Left ventricle myocardium superior (tissue), 1 donor: ENCODE measurements around the gene CLMP. TPM values are rescaled to one million over a fixed set of nuclear protein-coding genes. Genes with fewer than 3 reads are reported as not detected.
A peak's percentile ranks its signal among the peaks of the same experiment; 100 is the strongest.

ENCODE experiments used
- ATAC-seq: fragments of 200-7000 bp; cut with Tn5 transposase; one replicate; pipeline ENCODE4 v1.9.1; 2020; ENCODE audit warnings: mild to moderate bottlenecking, moderate library complexity
- DNase-seq: peaks from one replicate; pipeline ENCODE4 v3.0.0-alpha.2; 2020
- intact Hi-C: fragments of 100-400 bp; cut with micrococcal nuclease; formaldehyde crosslinking; loops from one replicate; pipeline ENCODE4 v1.11.0; 2022
- long read RNA-seq: library from polyadenylated mRNA; unstranded; transcript quantifications from one replicate; pipeline ENCODE4 v2.0.0, GENCODE V29; 2021
- total RNA-seq: library from RNA; stranded (reverse); fragmentation: NEBNext Ultra II Directional; extraction: Animal tissue kit (Norgen Biotek cat#: 25700); gene quantifications from one replicate; pipeline ENCODE4 v1.2.1, GENCODE V29; 2021
- donor health status: DM: no; HTN: yes; CAD: no; lungs with severe emphysema.

Gene CLMP, protein sequence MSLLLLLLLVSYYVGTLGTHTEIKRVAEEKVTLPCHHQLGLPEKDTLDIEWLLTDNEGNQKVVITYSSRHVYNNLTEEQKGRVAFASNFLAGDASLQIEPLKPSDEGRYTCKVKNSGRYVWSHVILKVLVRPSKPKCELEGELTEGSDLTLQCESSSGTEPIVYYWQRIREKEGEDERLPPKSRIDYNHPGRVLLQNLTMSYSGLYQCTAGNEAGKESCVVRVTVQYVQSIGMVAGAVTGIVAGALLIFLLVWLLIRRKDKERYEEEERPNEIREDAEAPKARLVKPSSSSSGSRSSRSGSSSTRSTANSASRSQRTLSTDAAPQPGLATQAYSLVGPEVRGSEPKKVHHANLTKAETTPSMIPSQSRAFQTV
- total RNA-seq, result 4.9 TPM
- long read RNA-seq, full-length matches to known transcripts, result 2 of 4 reads
- long read RNA-seq, partial matches to known transcripts, result 1 of 4 reads
- long read RNA-seq, other reads (novel, unspliced or antisense), result 1 of 4 reads

DNA sequence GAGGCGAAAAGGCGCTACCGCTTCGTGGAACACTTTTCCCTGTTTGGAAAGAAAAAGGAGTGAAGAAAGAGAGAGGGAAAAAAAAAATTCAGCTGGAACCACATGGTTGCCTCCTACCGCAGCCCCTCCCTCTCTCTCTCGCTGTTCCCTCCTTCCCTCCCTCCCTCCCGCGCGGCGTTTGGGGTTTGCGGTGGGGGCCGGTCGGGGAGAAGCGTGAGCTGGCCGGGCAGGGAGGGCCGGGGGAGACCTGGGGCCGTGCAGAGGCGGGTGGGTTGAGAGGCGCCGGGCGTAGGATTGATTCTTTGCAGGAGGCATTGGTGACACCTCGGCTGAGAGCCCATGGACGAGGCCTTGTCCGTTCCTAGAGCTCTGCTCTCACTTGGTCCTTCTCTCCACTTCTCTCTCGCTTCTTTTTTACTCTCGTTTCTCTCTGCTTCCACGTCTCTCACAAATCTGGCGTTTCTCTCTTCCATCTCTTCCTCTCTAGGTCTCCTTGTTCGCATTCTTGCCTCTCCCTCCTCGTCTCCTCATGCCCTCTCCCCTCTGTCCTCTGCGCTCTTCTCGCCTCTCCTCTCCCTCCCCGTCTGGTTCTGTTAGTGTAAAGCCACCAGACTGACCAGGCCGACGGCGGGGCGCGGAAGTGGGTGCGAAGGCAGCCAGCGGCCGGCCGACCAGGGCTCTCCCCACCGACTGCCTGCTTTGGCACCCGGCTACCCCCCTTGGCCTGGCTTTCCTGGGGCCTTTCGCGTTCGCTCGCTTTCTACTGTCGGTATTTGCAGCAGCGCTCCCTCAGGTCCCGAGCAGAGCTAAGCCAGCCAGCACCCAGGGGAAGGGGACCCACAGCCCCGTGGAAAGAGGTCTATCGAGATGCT lies at the start of gene CLMP:
Gene CLMP (minus strand): TSS at position 61 of the 872 bp plus-strand sequence. CDS start 308 bp downstream, outside the sequence.
- intact Hi-C loops, result no loop called here
- DNase-seq (peak; percentile 66), ATAC-seq (peak; percentile 78)

DNA sequence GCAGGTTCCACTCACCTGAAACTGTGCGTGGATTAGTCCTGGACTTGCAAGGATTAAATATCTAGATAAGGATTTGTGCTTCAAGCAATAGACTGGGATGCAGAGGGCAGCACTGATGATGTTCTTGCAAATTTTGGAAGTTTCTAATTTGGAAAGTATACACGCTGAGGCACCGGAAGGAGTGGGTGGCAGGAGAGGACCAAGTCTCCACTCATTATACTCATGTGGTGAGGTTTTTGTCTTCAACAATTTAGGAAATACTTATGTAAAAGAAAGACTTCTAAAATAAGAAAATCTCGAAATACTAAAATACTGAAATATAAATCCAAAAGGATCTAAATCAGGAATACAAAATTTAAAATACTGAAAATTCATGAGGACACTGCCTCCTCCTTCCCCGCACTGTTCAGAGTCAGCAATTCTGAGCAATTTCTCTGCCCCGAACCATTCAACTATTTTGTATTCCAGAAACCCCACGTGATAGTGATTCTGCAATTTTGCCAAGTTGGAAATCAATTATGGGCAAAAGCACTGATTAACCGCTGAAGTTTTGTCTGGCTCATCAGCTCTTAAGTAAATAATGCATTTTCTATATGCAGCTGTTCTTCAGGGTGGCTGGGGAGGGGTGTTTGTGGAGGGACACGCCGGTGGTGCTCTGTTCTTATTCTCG lies 47.0 kb upstream of the CLMP start:
- ATAC-seq (no peak), DNase-seq (no peak)
- intact Hi-C loops, result no loop called here

DNA sequence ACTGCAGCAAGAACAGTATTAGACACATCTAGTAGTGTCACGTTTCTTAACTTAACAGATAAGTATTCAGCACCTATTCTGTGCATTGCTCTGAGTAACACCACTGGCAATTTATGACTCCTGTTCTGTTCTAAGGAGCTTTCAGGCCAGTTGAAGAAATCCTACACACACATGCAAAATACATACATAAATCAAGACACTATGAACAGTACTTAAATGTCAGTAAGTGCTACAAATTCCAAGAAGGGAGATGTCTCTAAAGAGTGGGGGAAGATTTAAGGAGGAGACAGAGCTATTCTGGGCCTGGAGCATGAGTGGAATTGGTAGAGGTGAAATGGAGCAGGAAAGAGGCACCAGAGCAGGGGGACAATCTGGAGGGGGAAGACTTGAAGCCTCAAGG lies 46.2 kb upstream of the CLMP start:
- no peak for ATAC-seq
- intact Hi-C loops, result no loop called here
- DNase-seq, result no peak

DNA sequence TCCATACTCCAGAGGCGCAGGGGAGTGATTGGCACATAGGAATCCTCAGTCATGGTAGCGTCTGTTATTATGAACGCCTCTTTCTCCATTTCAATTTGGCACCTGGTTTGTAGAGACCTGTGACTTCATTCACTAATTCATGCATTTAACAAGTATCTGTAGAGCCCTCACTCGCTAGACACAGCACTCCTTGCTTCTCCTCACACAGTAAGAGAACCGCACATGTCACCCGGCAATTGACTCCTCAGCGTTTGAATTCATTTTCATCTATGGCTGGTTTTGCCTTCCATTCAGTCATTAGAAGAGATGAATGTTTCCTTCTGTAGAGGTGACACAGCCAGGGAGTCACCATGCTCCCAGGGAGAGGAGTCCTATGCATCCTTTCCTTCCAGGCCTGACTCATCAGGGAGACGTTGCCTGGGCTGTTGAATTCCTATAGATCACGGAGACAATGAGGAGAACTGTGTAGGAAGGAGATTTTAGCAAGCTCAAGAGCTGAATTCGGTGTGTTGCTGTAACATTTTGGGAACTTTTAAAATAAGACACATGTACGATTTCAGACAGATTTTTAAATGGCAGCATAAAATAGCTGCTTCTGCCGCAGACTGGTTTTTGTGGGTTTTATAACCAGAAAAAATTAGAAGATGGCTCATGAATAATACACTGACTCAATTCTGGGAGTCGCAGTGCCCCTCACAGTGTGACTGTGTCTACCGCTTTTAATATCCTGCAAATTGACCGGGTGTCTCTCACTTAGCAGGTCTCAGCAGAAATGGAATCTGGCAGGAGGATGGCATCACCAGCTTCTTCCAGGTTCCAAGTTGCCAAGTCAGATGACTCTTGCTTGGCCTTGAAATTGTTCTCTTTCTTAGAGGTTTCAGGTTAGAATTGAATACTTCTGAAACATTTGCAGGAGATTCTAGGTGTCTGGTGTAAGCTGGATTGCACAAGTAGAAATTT lies 44.4 kb upstream of the CLMP start:
- ATAC-seq (no peak), DNase-seq (no peak)
- intact Hi-C loops, result no loop called here

DNA sequence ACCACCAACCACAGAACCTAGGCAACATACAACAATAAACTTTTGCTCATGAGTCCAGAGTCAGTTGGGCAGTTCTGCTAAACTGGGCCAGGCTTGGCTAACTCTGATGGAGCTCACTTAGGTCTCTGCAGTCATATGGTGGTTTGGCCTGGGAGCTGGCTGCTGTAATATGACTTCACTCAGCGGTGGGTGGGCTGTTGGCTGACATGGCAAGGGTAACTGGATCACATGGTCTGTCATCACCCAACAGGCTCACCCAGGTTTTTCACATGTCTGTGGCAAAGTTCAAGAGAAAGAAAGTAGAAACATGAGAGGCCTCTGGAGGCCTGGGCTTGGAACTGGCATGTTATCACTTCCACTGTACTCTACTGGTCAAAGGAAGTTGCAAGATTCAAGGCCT lies 43.2 kb upstream of the CLMP start:
- intact Hi-C loops, result no loop called here
- ATAC-seq, result peak; percentile 71
- DNase-seq, result peak; percentile 41

DNA sequence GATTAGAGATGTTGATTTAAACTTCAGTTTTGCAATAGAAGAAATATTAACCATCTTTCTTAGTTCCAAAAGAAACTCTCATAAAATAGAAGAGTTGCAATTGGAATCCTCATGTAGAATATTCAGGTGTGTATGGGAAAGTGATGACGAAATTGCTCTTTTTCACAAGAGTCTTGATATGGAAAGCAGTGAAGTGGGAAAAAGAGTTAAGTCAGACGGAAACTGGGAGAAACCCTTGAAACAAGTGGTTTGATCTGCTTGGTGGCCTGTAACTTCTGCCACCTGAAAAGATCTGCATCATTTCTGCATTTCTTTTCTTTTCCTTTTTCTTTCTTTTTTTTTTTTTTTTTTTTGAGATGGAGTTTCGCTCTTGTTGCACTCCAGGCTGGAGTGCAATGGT lies 41.8 kb upstream of the CLMP start:
- intact Hi-C loops, result no loop called here
- ATAC-seq, result no peak
- DNase-seq, result no peak

DNA sequence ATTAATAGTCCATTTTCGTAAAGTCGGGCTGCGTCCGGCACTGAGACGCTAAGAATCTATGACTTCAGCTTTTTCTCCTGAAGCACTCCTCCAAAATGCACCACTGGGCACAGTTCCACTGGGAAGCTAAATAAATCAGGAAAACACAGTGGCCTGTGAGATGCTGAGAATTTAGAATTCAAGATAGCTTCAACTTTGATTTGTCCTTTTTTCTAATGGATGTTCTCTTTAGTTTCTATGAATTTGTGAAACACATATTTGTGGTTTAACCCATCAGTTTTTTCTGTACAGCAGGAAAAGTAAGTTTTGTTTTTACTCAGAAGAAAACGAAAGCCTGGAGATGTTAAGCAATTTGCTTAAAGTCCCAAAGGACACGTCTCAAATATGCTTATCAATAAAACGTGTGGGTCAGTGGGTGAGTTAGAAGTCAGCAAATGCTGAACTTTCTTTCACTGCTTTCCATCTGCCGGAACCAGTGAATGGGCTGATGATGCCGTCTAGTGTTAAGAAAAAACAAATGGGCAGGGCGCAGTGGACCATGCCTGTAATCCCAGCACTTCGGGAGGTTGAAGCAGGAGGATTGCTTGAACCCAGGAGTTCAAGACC lies 40.7 kb upstream of the CLMP start:
- DNase-seq, result no peak
- intact Hi-C loops, result no loop called here
- peak; percentile 83 for ATAC-seq

DNA sequence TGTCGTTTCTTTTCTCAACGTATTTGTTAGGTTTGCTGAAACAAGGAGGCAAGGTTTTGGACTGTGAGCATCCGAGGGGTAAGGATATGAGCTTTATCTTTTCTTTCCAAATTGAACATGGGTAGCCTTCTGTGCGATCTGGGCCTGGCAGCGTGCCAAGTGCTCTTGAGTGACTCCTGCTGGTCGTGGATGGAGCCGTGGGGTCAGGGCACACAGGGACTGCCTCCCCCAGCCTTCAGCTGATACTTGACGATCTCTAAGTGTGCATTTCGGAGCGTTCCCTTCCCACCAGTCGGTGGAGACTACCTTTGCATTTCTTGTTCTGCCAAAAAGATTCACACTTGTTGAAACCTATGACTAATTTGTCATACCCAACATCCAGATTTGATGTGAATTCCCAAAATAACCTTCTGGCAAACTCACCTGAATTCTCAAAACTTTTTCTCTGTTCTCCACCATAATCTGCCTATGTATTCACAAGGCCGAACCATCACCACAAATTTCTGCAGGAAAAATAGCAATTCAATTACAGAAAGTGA lies 40.1 kb upstream of the CLMP start:
- intact Hi-C loops, result no loop called here
- ATAC-seq, result peak; percentile 70

DNA sequence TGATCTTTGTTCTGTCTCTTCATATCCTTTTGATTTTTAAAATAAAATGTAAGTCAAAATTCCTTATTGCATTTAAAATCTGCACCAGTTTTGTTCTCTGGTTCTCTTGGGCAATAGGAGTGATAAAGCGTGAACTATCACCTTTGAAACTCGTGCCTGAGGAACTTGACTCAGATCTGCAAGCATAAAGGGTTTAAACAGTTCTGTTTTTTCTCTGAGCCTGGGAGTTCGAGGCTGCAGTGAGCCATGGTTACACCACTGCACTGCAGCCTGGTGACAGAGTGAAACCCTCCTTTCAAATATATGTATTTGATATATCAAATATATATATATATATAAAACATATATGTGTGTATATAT lies 38.9 kb upstream of the CLMP start:
- DNase-seq (no peak), ATAC-seq (no peak)
- intact Hi-C loops, result loop anchor here (5.0 kb wide), 1 partner anchor 122 kb away; no protein-coding TSS in a partner anchor

More for the DNA sequence above, 40.1 kb upstream of the CLMP start:
- DNase-seq, result peak; percentile 71

DNA sequence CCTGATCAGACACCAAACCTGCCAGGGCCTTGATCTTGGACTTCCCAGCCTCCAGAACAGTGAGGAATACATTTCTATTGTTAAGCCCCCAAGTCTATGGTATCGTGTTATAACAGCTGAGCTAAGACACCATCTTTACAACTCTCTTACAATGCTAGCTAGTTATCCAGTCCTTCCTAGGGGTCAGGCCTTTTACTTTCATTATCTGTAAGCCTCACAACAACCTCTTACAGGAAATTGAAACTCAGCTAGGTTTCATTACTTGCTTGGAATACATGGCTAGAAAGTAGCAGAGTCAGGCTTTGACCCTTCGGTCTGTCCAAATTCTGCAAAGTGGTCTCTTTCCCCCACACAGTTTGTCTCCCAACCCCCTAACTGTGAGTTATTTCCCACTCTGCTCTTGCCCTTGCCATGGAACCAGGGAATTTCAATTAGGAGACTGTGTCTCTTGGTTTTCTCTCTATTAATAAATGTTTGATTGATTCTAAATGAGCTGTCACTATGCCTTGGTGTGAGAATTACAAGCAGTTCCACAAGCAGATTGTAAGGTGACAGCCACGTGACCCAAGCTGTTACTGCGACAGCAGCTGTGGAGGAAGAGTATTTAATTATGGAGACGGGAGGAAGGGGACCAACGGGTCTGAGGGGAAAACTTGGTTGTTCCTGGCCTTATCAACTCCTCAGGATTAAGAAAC lies 38.4 kb upstream of the CLMP start:
- intact Hi-C loops, result loop anchor here (5.0 kb wide), 1 partner anchor 121 kb away; no protein-coding TSS in a partner anchor
- ATAC-seq (no peak), DNase-seq (no peak)

DNA sequence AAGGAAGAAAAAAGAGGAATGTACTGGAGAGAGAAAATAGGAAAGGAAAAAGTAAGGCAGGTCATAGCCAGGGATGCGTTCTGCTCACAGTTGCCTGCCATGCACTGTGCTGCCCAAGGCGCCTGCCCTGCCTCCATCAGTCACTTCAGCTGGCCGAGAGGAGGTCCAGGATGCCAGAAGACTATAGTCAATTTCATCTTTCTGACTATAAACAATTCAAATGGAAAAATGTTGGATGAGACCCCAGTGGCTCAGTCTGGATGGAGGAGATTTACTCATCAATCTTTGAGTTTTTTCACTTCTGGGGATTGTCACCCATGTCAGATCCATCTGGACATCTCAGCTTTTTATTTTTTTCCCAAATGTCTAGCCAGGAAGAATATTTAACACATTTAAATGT lies 36.7 kb upstream of the CLMP start:
- intact Hi-C loops, result loop anchor here (5.0 kb wide), 1 partner anchor 119 kb away; no protein-coding TSS in a partner anchor
- DNase-seq (no peak), ATAC-seq (no peak)

DNA sequence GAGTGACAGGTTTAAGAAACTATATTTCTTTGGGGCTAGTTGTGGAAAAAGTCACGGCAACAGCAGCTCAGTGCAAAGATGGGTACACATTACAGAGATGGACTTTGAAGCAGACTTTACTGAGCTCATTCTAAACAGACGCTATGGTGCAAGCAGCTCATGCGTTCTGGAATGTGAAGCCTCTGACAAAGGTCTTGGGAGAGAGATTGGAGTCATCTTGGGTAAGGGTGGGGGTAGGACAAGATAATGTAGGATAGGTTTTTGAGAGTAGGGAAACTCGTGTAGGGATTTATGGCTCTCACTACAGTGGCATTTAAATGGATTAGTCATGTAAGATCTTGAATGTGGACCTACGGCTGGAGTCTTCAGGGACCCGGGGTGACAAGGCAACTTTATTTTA lies 36.2 kb upstream of the CLMP start:
- ATAC-seq, result no peak
- intact Hi-C loops, result loop anchor here (5.0 kb wide), 1 partner anchor 119 kb away; no protein-coding TSS in a partner anchor

DNA sequence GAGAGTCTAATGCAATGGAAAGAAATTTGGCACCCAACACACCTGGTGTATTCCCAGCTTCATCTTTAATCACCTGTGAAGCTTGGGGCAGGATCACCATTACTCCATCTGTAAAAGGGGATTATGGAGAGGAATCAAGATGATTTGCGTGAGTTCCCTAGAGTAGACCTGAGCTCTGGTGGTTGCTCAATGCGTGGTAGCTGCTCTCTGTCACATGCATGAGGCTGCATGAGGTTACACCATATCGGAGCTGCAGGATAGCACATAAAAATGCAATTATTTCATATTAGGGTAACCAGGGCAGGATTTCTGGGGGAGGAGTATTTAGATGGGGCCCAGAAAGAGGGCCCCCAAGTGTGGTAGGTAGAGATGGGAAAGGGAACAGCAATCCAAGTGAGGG lies 35.3 kb upstream of the CLMP start:
- intact Hi-C loops, result loop anchor here (5.0 kb wide), 1 partner anchor 118 kb away; no protein-coding TSS in a partner anchor
- no peak for DNase-seq
- ATAC-seq, result no peak

More for the DNA sequence above, 36.2 kb upstream of the CLMP start:
- DNase-seq, result no peak

DNA sequence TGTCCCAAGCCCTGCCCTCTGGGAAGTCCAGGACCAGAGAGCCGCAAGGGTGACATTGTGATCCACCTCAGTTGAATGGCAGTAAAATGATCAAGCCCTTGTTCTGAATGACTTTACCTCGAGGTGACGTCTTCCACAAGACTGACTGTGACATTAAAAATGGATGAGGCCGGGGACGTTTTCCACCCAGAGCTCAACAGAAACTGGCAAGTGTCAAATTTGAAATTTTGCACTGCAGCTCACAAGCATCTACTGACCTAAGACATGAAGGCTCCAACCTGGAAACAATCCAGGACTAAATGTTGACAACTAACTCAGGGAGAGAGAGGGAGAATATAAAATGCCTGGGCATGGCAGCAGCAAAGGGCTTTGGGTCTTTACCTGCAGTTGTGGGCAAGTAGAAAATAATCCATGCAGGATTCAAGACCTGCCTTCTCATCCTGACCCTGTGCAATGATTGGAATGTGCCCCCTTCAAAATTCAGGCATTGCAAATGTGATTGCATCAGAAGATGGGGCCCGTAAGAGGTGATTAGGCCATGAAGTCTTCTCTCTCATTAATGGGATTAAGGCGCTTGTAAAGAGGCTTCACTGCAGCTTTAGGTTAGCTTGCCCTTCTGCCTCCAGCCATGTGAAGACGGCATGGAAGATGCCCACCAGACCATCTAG lies 33.6 kb upstream of the CLMP start:
- intact Hi-C loops, result no loop called here
- ATAC-seq, result no peak
- no peak for DNase-seq

DNA sequence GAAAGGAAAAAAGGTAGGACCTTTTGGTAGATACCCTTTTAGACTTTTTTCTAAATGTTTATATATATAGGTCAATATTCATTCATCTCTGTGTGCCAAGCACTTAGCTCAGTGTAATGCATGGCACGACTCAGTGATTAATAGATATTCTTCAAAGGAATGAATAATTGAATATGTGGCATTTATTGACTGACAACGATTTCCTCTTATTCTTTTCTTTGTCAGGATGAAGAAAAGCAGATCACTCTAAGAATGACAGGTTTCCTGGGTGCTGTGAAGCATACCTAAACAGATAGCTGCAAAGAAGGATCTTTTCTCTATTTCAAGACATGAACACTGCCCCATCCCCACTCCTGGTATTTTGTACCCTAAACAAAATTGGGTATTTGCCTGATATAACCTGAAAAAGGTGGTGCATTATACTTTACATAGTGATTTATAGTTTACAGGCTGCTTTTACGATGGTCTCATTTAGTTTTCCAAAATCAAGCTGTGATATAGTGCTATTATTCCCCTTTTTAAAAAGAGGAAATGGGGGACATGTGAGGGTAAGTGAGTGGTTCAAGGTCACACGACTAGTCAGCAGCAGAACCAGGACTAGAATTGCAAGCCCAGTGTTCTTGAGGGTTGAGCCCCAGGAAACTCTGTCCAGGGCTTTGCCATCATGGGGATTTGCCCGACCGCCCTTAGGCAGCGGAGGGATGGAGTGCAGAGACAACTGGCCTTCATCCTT lies 32.9 kb upstream of the CLMP start:
- intact Hi-C loops, result no loop called here
- DNase-seq (no peak), ATAC-seq (no peak)

DNA sequence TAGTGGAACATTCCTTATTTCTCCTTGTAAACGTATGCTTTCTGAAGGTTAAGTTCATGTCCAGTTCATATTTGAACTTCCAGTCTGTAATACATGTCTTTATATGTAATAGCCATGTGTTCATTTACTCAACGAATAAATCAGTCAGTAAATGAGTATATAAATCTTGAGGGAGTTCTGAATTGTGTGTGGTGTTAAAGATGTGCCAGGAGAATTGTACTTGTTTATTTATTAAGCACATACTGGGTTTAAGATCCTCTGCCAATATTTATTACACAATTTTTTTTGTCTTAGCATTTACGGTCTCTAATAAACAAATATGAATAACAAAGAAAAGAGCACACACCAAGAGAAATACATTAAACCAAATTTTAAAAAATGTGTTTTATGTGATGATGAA lies 26.5 kb upstream of the CLMP start:
- no peak for DNase-seq
- ATAC-seq, result no peak
- intact Hi-C loops, result no loop called here
